Spinal cord (tissue), 10 donors: ENCODE data around the gene ATP6V1F. TPM values are rescaled to one million over a fixed set of nuclear protein-coding genes. Genes with fewer than 3 reads are reported as not detected.

Source experiments
- DNase-seq, 6 donors: peaks; one replicate each; pipeline versions ENCODE4 v3.0.0 to v3.0.0-alpha.2; 2013 to 2015; ENCODE audit warnings: low spot score in 6 of 6, low read depth in 4 of 6
- H3K27ac ChIP-seq: one replicate; pipeline ENCODE4 v1.5.1; 2013; ENCODE audit warnings: low read depth, low read length, control low read depth
- H3K27me3 ChIP-seq: one replicate; pipeline ENCODE4 v1.6.1; 2013; ENCODE audit warnings: low read length; ENCODE audit not compliant: control insufficient read depth, insufficient read depth
- H3K36me3 ChIP-seq: one replicate; pipeline ENCODE4 v1.6.1; 2013; ENCODE audit warnings: low read length; ENCODE audit not compliant: control insufficient read depth, insufficient read depth
- H3K4me1 ChIP-seq: one replicate; pipeline ENCODE4 v1.6.1; 2013; ENCODE audit warnings: low read length; ENCODE audit not compliant: control insufficient read depth, insufficient read depth
- H3K4me3 ChIP-seq: one replicate; pipeline ENCODE4 v1.5.1; 2013; ENCODE audit warnings: low read depth, low read length, control low read depth
- H3K9me3 ChIP-seq: one replicate; pipeline ENCODE4 v1.6.1; 2013; ENCODE audit warnings: low read length; ENCODE audit not compliant: control insufficient read depth, insufficient read depth
- WGBS: methylation state at CpG from one replicate; pipeline ENCODE4 v1.1.5; 2013; ENCODE audit warnings: missing lambda C conversion rate; ENCODE audit not compliant: insufficient coverage; 5-methylcytosine and 5-hydroxymethylcytosine counted together
- polyA plus RNA-seq, 2 donors: library from polyadenylated mRNA; unstranded; fragments of 120-200 nt; gene quantifications; one replicate each; pipeline ENCODE4 v1.2.1, GENCODE V29; 2013; ENCODE audit not compliant: insufficient read length in 2 of 2
- total RNA-seq, 2 donors: library from RNA; depleted of rRNA in 1 of 2; stranded (reverse); fragments of 120-200 nt in 1 of 2; fragments of >200 nt in 1 of 2; gene quantifications; one replicate each; pipeline versions ENCODE4 v1.2.3 to v1.2.4, GENCODE V29; 2013 to 2014
- donor health status: healthy.

The ATP6V1F gene
- total and polyA plus RNA-seq, 4 donors = 82.8 to 261 (median 198) TPM

DNA sequence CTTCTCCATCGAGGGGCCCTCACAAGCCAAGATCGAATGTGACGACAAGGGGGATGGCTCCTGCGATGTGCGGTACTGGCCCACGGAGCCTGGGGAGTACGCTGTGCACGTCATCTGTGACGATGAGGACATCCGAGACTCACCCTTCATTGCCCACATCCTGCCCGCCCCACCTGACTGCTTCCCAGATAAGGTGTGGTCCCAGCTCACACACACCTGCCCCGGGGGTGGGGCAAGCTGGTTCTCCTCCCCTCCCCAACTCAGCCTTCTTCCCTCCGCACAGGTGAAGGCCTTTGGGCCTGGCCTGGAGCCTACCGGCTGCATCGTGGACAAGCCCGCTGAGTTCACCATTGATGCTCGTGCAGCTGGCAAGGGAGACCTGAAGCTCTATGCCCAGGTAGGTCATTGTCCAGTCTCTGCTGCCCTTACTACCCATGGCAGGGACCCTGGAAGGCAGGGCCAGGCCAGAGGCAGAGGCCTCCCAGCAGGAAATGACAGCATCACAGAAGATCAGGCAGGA, 21.4 kb upstream of the ATP6V1F start:
- Histone ChIP-seq H3K36me3 (peaks cover 97% of the 10 kb centered on the region), H3K4me1 (peaks cover 18% of the 10 kb centered on the region), H3K4me3 (no peak overlapping the region), H3K27me3 (no peaks in the 10 kb centered on the region), H3K27ac (no peak overlapping the region), H3K9me3 (no peaks in the 10 kb centered on the region)
- 86% methylated on average over 17 of the region's 17 CpGs for WGBS
- DNase-seq = no peak

DNA sequence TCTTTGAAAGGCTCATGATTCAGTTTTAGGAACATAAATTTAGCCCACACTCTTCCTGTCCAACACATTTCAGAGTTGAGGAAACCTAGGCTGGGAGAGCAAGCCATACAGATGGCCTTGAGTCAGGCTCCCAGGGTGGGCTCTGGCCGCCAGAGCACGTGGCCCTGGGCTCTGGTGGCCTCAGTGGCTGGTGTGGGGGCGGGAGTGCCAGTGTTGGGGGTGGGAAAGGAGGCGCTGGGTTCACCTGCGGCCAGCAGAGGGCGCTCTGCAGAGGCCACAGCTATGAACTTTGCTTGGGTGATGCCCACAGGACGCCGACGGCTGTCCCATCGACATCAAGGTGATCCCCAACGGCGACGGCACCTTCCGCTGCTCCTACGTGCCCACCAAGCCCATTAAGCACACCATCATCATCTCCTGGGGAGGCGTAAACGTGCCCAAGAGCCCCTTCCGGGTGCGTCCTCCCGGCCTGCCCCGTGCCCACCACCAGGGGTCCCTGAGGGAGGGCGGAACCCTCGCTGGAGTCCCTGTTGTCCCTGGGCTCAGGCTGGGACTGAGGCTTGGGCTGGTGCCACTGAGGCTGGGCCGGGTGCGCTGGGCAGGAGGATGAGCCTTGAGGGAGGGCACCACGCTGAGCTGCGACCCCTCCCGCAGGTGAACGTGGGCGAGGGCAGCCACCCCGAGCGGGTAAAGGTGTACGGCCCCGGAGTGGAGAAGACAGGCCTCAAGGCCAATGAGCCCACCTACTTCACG, 20.6 kb upstream of the ATP6V1F start:
- 55% methylated on average over 31 of the region's 35 CpGs for WGBS
- DNase-seq = peak in 1 of 6 donors; percentile 26
- no peak overlapping the region for H3K27ac ChIP-seq

GRCh38 chr7:128842674-128843641, 19.7 kb upstream of the ATP6V1F start:
- H3K9me3 ChIP-seq = no peaks in the 10 kb centered on the region
- peaks cover 96% of the 10 kb centered on the region for H3K36me3 ChIP-seq
- H3K27me3 ChIP-seq = no peaks in the 10 kb centered on the region
- H3K4me1 ChIP-seq = peaks cover 4% of the 10 kb centered on the region
- H3K4me3 ChIP-seq = no peak overlapping the region
- H3K27ac ChIP-seq = no peak overlapping the region
- no peak for DNase-seq
- WGBS = 95% methylated on average over 38 of the region's 38 CpGs

More for the DNA sequence above, 20.6 kb upstream of the ATP6V1F start:
- Histone ChIP-seq H3K9me3 (no peaks in the 10 kb centered on the region), H3K4me3 (no peak overlapping the region), H3K27me3 (no peaks in the 10 kb centered on the region), H3K4me1 (peaks cover 10% of the 10 kb centered on the region), H3K36me3 (peaks cover 97% of the 10 kb centered on the region)

DNA sequence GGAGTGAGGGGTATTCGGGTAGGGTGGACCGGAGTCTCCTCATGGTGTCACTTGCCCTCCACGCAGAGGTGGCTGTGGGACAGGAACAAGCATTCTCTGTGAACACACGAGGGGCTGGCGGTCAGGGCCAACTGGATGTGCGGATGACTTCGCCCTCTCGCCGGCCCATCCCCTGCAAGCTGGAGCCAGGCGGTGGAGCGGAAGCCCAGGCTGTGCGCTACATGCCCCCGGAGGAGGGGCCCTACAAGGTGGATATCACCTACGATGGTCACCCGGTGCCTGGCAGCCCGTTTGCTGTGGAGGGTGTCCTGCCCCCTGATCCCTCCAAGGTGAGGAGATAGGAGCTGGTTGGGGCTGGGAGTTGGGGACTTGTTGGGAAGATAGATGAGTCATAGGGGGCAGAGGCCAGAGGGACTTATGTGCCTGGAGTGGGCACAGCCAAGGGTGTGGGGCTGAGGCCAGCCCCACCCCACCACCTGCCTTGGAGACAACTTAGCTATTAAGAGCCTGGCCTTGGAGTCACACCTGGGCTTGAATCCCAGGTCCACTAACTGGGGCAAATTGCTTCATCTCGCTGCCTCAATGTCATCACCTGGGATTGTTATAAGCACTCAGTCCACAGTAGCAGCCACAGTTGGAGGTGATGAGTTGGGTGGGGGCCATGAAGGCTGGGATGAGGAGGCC, 18.6 kb upstream of the ATP6V1F start:
- no peak for DNase-seq
- no peaks in the 10 kb centered on the region for H3K9me3 ChIP-seq
- H3K4me3 ChIP-seq = no peak overlapping the region
- H3K27me3 ChIP-seq = no peaks in the 10 kb centered on the region
- H3K36me3 ChIP-seq = peaks cover 96% of the 10 kb centered on the region
- H3K27ac ChIP-seq = no peak overlapping the region
- H3K4me1 ChIP-seq = no peaks in the 10 kb centered on the region
- WGBS = 95% methylated on average over 17 of the region's 17 CpGs

GRCh38 chr7:128844777-128845311, 17.8 kb upstream of the ATP6V1F start:
- Histone ChIP-seq H3K27ac (no peak overlapping the region), H3K4me1 (no peaks in the 10 kb centered on the region), H3K4me3 (no peak overlapping the region), H3K9me3 (no peaks in the 10 kb centered on the region), H3K36me3 (peaks cover 96% of the 10 kb centered on the region), H3K27me3 (no peaks in the 10 kb centered on the region)
- 95% methylated on average over 25 of the region's 25 CpGs for WGBS
- no peak for DNase-seq

DNA sequence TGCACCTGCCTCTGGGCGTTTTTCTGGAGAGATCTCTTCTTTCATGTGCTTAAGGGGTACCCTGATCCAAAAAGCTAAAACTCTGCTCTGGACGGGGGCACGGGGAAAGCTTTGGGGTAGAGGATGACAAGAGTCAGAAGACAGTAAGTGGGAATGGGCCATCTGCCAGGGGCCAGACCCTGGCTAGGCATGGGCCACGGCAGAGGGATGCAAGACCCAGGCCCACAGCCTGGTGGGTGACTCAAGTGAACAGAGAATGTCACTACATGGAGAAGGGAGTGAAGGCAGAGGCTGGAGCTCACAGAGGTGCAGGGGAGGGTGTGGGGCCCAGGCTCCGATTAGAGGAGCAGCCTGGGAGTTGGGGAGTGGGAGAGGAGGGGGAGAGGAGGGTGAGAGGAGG, 17.2 kb upstream of the ATP6V1F start:
- H3K27me3 ChIP-seq = no peaks in the 10 kb centered on the region
- no peaks in the 10 kb centered on the region for H3K4me1 ChIP-seq
- WGBS = 90% methylated on average over 5 of the region's 5 CpGs

GRCh38 chr7:128845987-128846386, 16.7 kb upstream of the ATP6V1F start:
- Histone ChIP-seq H3K4me1 (no peaks in the 10 kb centered on the region), H3K27me3 (no peaks in the 10 kb centered on the region), H3K27ac (no peak overlapping the region), H3K4me3 (no peak overlapping the region), H3K36me3 (peaks cover 96% of the 10 kb centered on the region), H3K9me3 (no peaks in the 10 kb centered on the region)
- DNase-seq = no peak
- WGBS = 88% methylated on average over 16 of the region's 19 CpGs

More for the DNA sequence above, 17.2 kb upstream of the ATP6V1F start:
- H3K36me3 ChIP-seq = peaks cover 96% of the 10 kb centered on the region
- H3K27ac ChIP-seq = no peak overlapping the region
- DNase-seq = no peak
- no peak overlapping the region for H3K4me3 ChIP-seq
- no peaks in the 10 kb centered on the region for H3K9me3 ChIP-seq

DNA sequence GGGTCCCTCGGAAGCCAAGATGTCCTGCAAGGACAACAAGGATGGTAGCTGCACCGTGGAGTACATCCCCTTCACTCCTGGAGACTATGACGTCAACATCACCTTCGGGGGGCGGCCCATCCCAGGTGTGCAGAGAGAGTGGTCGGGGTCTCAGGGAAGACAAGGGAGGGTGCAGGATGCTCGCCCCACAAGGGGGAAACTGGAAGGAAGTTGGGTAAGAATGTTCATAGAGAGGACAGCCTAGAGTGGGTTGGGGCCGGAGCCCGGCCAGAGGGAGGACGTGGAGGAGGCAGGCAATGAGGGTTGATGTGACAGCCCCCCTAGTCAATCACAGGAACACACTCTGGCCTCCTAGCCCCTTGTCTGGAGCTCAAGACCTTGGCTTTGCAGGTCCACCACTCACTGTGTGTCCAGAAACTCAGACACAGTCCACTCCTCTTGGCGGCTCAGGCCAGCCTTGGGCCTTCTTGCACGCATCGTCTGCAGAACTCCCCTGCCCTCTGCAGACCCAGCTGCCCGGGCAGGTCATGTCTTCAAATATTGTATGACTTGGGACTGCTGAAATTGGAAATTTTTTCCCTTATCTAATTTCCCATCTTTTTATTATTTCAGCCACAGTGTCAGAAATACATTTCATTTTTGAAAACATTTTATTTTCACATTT, 15.7 kb upstream of the ATP6V1F start:
- H3K4me3 ChIP-seq = no peak overlapping the region
- H3K27ac ChIP-seq = no peak overlapping the region
- H3K36me3 ChIP-seq = peaks cover 97% of the 10 kb centered on the region
- no peaks in the 10 kb centered on the region for H3K27me3 ChIP-seq
- DNase-seq = no peak
- H3K9me3 ChIP-seq = no peaks in the 10 kb centered on the region
- WGBS = 90% methylated on average over 9 of the region's 14 CpGs
- H3K4me1 ChIP-seq = no peaks in the 10 kb centered on the region
